HCT116 (cell line): Measurements from ENCODE around the gene ZSCAN25.

ENCODE experiments used
- POLR2AphosphoS5 ChIP-seq: IDR thresholded peaks from 2 replicates; pipeline ENCODE4 v1.6.1; 2011; ENCODE audit warnings: mild to moderate bottlenecking, low read depth, low read length, moderate library complexity
- ZNF274 ChIP-seq: fragments of 200-500 bp; sonication (Bioruptor generic); IDR thresholded peaks from 2 replicates; pipeline ENCODE4 v1.6.1; 2014; ENCODE audit warnings: mild to moderate bottlenecking, low read depth, low read length, inconsistent platforms
- TF ChIP-seq, protein P1 (sequence below), 3 experiments: fragments of 200-600 bp in 1 of 3; sonication (generic) in 1 of 3; IDR thresholded peaks in 2 of 3; conservative IDR thresholded peaks in 1 of 3; 2 replicates each; pipeline ENCODE4 v1.5.1; 2012 to 2017; ENCODE audit warnings: low read depth in 2 of 3, low read length in 2 of 3, antibody characterized with exemption in 1 of 3, borderline replicate concordance in 1 of 3, control low read depth in 1 of 3, mild to moderate bottlenecking in 1 of 3, mixed read lengths in 1 of 3, mixed run types in 1 of 3, moderate library complexity in 1 of 3; ENCODE audit not compliant: insufficient read depth in 1 of 3
- TF ChIP-seq, protein P2 (sequence below): IDR thresholded peaks from 2 replicates; pipeline ENCODE4 v1.6.1; 2012; ENCODE audit warnings: low read depth

DNA sequence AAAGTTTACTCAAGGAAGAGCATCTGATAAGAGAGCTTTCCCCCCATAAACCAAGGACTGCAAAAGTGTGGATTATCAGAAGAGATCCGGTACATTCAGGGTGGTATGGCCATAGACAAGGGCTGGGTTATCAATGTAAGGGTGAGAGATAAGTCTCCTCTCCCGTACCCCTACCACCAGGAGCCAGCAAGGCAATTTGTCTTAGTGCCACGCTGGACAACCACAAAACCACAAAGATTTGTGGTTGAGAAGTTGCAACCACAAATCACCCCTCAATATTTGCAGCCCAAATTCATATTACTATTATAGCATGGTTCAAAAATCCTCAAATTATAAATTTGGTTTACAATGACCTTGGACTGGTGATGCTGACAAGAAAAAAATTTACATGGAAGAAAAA is 2.3 kb upstream of the ZSCAN25 start:
- TF ChIP-seq, protein P1, sequence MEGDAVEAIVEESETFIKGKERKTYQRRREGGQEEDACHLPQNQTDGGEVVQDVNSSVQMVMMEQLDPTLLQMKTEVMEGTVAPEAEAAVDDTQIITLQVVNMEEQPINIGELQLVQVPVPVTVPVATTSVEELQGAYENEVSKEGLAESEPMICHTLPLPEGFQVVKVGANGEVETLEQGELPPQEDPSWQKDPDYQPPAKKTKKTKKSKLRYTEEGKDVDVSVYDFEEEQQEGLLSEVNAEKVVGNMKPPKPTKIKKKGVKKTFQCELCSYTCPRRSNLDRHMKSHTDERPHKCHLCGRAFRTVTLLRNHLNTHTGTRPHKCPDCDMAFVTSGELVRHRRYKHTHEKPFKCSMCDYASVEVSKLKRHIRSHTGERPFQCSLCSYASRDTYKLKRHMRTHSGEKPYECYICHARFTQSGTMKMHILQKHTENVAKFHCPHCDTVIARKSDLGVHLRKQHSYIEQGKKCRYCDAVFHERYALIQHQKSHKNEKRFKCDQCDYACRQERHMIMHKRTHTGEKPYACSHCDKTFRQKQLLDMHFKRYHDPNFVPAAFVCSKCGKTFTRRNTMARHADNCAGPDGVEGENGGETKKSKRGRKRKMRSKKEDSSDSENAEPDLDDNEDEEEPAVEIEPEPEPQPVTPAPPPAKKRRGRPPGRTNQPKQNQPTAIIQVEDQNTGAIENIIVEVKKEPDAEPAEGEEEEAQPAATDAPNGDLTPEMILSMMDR (IDR thresholded peaks at IDR 0.05 in 2 of 3, conservative IDR thresholded peaks at IDR 0.05 in 1 of 3; ENCODE audit: borderline replicate concordance in 1 of 3, insufficient read depth in 1 of 3, low read depth in 2 of 3, low read length in 2 of 3), result no peak
- TF ChIP-seq ZNF274, result no peak
- no peak for TF ChIP-seq POLR2AphosphoS5
- TF ChIP-seq, protein P2, sequence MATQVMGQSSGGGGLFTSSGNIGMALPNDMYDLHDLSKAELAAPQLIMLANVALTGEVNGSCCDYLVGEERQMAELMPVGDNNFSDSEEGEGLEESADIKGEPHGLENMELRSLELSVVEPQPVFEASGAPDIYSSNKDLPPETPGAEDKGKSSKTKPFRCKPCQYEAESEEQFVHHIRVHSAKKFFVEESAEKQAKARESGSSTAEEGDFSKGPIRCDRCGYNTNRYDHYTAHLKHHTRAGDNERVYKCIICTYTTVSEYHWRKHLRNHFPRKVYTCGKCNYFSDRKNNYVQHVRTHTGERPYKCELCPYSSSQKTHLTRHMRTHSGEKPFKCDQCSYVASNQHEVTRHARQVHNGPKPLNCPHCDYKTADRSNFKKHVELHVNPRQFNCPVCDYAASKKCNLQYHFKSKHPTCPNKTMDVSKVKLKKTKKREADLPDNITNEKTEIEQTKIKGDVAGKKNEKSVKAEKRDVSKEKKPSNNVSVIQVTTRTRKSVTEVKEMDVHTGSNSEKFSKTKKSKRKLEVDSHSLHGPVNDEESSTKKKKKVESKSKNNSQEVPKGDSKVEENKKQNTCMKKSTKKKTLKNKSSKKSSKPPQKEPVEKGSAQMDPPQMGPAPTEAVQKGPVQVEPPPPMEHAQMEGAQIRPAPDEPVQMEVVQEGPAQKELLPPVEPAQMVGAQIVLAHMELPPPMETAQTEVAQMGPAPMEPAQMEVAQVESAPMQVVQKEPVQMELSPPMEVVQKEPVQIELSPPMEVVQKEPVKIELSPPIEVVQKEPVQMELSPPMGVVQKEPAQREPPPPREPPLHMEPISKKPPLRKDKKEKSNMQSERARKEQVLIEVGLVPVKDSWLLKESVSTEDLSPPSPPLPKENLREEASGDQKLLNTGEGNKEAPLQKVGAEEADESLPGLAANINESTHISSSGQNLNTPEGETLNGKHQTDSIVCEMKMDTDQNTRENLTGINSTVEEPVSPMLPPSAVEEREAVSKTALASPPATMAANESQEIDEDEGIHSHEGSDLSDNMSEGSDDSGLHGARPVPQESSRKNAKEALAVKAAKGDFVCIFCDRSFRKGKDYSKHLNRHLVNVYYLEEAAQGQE, result no peak
